ENCODE data around the gene PCDH9. TPM values are rescaled to one million over a fixed set of nuclear protein-coding genes. Genes with fewer than 3 reads are reported as not detected.

PCDH9 gene
- total and polyA plus RNA-seq, 2 of the 4 experiments (the other 2 are of a cell fraction): 2.2 to 10.2 TPM

GRCh38 chr13:66807251-66807650, 422.9 kb downstream of the PCDH9 start:
- Histone ChIP-seq H3K4me2 (ENCODE audit: low read depth, low read length) (no peak overlapping the region), H4K8ac (ENCODE audit: low read depth in 2 of 2, low read length in 2 of 2) (no peak overlapping the region), H2AK9ac (replicated peaks; ENCODE audit: low read depth, low read length, poor library complexity) (no peak overlapping the region), H2BK5ac (ENCODE audit: low read depth, low read length, poor library complexity, severe bottlenecking) (no peak overlapping the region), H4K20me1 (ENCODE audit: insufficient read depth, low read length) (no peaks in the 10 kb centered on the region), H3K9ac (ENCODE audit: low read depth, low read length) (no peak overlapping the region), H4K91ac (ENCODE audit: insufficient read depth, low read depth, low read length) (no peak overlapping the region), H3K27me3 (ENCODE audit: control insufficient read depth, insufficient read depth, low read length) (no peaks in the 10 kb centered on the region), H3K36me3 (ENCODE audit: control insufficient read depth, insufficient read depth, low read length) (no peaks in the 10 kb centered on the region), H3K4ac (ENCODE audit: low read depth, low read length) (no peak overlapping the region), H3K23ac (ENCODE audit: low read depth, low read length) (no peak overlapping the region), H3K4me1 (ENCODE audit: control insufficient read depth, insufficient read depth, low read length) (no peaks in the 10 kb centered on the region), H3K27ac (ENCODE audit: insufficient read depth, low read length) (no peak overlapping the region), H2AK5ac (ENCODE audit: low read depth, low read length) (no peak overlapping the region), H3K79me1 (ENCODE audit: low read depth in 1 of 2, low read length in 2 of 2) (no peaks in the 10 kb centered on the region), H3K14ac (replicated peaks; ENCODE audit: low read depth, low read length) (no peak overlapping the region), H3K56ac (ENCODE audit: extremely low read depth, insufficient read depth, low read length) (no peak overlapping the region), H4K5ac (ENCODE audit: low read depth, low read length) (no peak overlapping the region), H3K9me1 (ENCODE audit: insufficient read depth, low read length) (no peaks in the 10 kb centered on the region), H2BK120ac (ENCODE audit: low read depth, low read length) (no peak overlapping the region), H2BK15ac (ENCODE audit: low read depth, low read length) (no peak overlapping the region), H2BK20ac (ENCODE audit: low read depth, low read length) (no peak overlapping the region), H3K18ac (ENCODE audit: low read depth, low read length) (no peak overlapping the region), H2AFZ (replicated peaks; ENCODE audit: low read length, poor library complexity) (no peak overlapping the region), H3K4me3 (ENCODE audit: insufficient read depth, low read depth, low read length) (no peak overlapping the region), H3K9me3 (ENCODE audit: control insufficient read depth, insufficient read depth, low read length) (no peaks in the 10 kb centered on the region)
- no TSS peak for BruUV-seq (replicated peaks)
- in situ Hi-C loops (cut with MboI; ENCODE audit: low sequenced_read_pairs): no loop called here
- ATAC-seq (ENCODE audit: low read depth) (no peak), DNase-seq (no peak)
- no CpG with 5 or more reads among the region's 1 CpG for WGBS, 2 experiments (ENCODE audit: extremely low coverage in 2 of 2, insufficient read length in 1 of 2)
- CTCF ChIA-PET: interaction anchor here (0.6 kb wide), 2 partner anchors 19 to 81 kb away, joined by 3 to 7 read pairs; no protein-coding TSS in a partner anchor
- dilution Hi-C loops (cut with HindIII; ENCODE audit: low sequenced_read_pairs, unreplicated experiment): no loop called here
- TF ChIP-seq MXI1 (IDR thresholded peaks at IDR 0.05; ENCODE audit: borderline replicate concordance, low read depth, low read length) (no peak), RFX5 (IDR thresholded peaks at IDR 0.05; ENCODE audit: low read depth, low read length) (no peak), RCOR1 (IDR thresholded peaks at IDR 0.05; ENCODE audit: insufficient replicate concordance, low read length) (no peak), CHD1 (IDR thresholded peaks at IDR 0.05; ENCODE audit: low read depth, low read length) (no peak), CTCF (conservative IDR thresholded peaks at IDR 0.05; ENCODE audit: low read depth, low read length) (no peak), RAD21 (IDR thresholded peaks at IDR 0.05; ENCODE audit: low read length) (no peak)
- intact Hi-C loops (cut with micrococcal nuclease): no loop called here
- POLR2A ChIA-PET (ENCODE audit: unreplicated experiment): no interaction called here

Measured in IMR-90 (cell line).